HG03432 (cell line): ENCODE measurements around the gene FLNA.
"Not testable (repeated sequence)": the region's sequence is repeated elsewhere in the genome, so short reads cannot be mapped to it uniquely, and the experiment has no call there.

Source experiments
- ATAC-seq: cut with Tn5 transposase; IDR thresholded peaks from one replicate; pipeline ENCODE4 v1.9.1; 2021; ENCODE audit warnings: mild to moderate bottlenecking, moderate library complexity; ENCODE audit not compliant: unreplicated experiment

FLNA gene, protein sequence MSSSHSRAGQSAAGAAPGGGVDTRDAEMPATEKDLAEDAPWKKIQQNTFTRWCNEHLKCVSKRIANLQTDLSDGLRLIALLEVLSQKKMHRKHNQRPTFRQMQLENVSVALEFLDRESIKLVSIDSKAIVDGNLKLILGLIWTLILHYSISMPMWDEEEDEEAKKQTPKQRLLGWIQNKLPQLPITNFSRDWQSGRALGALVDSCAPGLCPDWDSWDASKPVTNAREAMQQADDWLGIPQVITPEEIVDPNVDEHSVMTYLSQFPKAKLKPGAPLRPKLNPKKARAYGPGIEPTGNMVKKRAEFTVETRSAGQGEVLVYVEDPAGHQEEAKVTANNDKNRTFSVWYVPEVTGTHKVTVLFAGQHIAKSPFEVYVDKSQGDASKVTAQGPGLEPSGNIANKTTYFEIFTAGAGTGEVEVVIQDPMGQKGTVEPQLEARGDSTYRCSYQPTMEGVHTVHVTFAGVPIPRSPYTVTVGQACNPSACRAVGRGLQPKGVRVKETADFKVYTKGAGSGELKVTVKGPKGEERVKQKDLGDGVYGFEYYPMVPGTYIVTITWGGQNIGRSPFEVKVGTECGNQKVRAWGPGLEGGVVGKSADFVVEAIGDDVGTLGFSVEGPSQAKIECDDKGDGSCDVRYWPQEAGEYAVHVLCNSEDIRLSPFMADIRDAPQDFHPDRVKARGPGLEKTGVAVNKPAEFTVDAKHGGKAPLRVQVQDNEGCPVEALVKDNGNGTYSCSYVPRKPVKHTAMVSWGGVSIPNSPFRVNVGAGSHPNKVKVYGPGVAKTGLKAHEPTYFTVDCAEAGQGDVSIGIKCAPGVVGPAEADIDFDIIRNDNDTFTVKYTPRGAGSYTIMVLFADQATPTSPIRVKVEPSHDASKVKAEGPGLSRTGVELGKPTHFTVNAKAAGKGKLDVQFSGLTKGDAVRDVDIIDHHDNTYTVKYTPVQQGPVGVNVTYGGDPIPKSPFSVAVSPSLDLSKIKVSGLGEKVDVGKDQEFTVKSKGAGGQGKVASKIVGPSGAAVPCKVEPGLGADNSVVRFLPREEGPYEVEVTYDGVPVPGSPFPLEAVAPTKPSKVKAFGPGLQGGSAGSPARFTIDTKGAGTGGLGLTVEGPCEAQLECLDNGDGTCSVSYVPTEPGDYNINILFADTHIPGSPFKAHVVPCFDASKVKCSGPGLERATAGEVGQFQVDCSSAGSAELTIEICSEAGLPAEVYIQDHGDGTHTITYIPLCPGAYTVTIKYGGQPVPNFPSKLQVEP (N-terminal part only)

GRCh38 chrX:154374313-154375155, at the start of gene FLNA:
TSS of gene FLNA (minus strand) at chrX:154374634. CDS start at chrX:154371245, 3,389 bp downstream.
- ATAC-seq, result no peak

- no peak for ATAC-seq
These were observed 45.9 kb upstream of the FLNA start for GRCh38 chrX:154420402-154420756.

- no peak for ATAC-seq
These were observed 45.4 kb upstream of the FLNA start for GRCh38 chrX:154419688-154420401.

DNA sequence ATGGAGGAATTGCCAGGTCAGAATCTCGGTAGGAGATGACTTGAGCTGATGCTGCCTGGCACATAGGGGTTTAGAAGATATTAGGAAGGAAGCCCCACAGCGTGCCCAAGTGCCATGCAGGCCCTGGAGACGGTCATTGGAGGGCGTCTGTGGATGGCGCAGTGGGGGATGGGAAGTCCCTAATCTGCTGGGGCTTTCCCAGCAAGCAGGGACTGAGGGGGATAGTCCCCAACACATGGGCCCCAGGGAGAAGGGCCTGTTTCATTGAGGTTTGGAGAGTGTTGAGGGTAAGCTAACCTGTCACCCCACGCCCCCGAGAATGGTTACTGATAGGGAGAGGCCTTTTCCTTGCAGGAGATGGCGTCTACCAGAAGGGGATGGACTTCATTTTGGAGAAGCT, 44.8 kb upstream of the FLNA start:
- ATAC-seq, result no peak

- no peak for ATAC-seq
These were observed 42.7 kb upstream of the FLNA start for GRCh38 chrX:154417157-154417556.

DNA sequence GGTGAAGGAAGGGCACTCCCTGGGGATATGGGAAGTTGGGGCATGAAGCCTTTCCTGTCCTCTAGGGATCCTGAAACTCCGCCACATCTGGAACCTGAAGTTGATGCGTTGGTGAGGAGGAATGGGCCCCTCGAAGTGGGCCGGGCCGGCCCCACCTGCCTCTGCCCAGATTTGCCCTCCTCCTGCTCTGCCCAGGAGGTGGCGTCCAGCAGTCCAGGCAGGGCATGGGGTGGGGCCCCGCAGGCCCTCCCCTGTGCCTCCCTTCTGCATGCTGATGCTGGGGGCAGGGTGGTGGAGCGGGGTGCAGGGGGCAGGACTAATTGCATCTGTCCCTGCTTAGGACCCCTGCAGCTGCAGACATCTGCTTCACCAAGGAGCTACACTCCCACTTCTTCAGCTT, 38.7 kb upstream of the FLNA start:
- ATAC-seq, result no peak

- ATAC-seq, result no peak
These were observed 38.0 kb upstream of the FLNA start for GRCh38 chrX:154412468-154412867.

DNA sequence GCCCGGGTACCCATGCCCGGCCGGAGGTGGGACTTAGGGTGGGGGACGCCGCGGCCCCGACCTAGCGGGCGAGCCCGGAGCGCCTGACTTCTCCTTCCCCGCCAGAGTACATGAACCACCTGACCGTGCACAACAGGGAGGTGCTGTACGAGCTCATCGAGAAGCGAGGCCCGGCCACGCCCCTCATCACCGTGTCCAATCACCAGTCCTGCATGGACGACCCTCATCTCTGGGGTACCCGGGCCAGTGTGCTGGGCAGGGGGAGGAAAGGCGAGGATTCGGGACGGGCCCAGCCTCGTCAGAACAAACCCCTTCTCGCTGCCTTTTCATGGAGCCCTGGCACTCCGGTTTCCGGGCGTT, 37.5 kb upstream of the FLNA start:
- ATAC-seq, result peak; percentile 71

DNA sequence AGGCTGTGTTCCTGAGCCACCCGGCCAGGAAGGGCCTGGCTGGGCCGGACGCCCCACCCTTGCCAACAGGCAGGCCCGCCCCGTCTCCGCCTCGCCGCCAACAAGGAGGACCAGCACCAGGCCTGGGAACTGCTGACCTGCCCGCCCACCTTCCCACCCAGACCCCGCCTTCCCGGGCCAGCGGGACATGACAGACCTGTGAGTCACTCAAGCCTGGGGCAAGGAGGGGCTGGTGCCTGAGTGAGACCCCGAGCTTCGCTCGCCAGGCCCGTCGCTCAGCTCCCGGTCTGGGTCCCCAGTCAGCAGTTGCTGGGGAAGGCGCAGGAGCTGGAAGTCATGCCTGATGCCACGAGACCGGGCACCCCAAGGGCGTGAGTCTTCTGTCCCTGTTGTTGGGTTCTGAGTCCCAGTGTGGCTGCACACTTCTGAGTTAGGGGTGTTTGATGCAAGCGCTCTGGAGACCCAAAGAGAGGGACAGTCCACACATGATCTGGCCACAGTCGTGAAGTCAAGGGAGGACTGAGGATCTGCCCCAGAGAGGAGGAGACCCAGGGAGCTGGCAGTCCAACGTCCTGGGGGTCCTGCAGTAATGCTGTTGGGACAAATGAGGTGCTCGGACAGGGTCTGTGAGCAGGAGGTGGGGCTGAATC, 34.9 kb upstream of the FLNA start, which contains the start of gene DNASE1L1:
DNASE1L1 (minus strand) TSS at position 33 of the 650 bp plus-strand sequence. CDS start 3,686 bp downstream, outside the sequence.
- no peak for ATAC-seq

DNA sequence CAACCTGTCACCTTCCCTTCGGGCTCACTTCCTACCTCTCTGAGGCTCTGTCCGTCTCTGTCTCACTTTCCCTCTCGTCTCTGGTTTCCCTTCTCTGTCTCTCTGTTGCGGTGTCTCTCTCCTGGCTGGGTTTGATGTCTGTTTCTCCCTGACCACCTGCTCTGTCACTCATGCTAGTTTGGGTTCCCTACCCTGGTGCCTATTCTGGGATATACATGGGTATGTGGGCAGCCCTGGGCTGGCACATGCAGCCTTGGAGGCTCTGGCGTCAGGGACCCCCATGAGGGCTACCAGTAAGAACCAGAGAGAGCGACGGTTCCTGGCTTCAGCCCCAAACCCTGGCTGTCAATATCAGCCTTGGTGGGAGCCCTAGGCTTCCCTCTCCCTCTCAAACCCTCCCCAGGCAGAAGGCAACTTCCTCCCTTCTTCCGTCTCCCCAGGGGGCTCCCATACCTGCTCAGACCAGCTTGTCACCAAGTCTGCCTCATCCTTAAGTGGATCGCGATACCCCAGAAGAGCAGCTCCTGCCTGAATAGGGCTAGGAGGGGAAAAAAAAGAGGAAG, 34.3 kb upstream of the FLNA start:
- ATAC-seq, result no peak

DNA sequence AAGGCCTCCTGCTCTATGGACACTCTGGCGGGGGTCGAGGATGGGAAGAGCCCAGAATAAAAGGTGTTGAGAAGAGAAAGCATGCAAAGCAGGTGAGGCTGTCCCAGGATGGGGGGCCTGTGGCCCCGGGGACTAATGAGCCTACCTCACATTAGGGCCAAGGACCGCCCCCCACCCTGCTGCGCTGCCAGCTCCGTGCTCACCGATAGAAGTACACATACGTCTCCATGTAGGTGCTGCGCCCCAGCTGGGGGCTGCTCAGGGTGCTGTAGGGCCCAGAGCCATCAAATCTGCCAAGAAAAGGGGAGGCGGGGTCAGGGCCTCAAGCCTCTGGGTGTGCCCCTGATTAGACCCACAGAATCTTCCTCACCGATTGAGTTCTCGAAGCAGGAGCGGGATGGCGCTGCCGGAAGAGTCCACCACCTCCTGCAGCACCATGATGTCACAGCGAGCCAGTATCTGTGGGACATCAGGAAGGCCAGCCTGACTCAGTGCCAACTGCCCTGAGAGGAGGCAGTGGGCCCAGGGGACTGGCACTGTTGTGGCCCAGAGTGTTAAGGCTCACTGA, 30.3 kb upstream of the FLNA start:
- no peak for ATAC-seq

DNA sequence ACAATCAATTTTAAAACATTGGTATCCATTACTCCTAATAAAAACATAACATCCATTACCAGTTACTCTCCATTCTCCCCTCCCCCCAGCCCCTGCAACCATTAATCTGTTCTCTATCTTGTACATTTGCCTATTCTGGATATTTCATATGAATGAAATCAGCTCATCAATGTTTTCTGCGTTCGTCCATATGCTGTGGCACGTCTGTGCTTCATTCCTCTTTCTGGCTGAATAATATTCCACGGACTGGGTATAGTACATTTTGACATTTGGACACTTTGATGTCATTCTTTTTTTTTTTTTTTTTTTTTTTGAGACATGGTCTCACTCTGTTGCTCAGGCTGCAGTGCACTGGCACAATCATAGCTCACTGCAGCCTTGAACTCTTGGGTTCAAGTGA, 29.4 kb upstream of the FLNA start:
- no peak for ATAC-seq

DNA sequence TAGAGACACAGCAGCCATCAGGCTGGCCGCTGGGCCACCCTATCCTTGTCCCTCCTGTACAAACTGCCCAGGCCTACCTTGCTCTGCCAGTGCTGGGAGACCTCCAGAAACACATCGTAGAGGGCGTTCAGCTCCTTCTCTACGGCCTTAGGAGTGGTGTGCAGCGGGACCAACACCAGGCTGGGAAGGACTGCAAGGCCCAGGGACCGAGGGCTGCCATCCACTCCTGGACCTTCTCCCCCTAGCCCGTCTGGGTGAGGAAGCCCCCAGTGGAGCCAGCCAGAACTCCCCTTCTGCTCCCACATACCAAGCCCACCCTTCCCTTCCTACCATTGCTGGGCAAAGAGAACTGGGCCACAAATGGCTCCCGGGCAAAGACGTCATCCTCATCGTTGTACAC, 28.8 kb upstream of the FLNA start:
- ATAC-seq, result no peak

GRCh38 chrX:154402622-154403127, 28.2 kb upstream of the FLNA start:
- no peak for ATAC-seq

GRCh38 chrX:154401918-154402621, 27.6 kb upstream of the FLNA start:
- ATAC-seq, result no peak

DNA sequence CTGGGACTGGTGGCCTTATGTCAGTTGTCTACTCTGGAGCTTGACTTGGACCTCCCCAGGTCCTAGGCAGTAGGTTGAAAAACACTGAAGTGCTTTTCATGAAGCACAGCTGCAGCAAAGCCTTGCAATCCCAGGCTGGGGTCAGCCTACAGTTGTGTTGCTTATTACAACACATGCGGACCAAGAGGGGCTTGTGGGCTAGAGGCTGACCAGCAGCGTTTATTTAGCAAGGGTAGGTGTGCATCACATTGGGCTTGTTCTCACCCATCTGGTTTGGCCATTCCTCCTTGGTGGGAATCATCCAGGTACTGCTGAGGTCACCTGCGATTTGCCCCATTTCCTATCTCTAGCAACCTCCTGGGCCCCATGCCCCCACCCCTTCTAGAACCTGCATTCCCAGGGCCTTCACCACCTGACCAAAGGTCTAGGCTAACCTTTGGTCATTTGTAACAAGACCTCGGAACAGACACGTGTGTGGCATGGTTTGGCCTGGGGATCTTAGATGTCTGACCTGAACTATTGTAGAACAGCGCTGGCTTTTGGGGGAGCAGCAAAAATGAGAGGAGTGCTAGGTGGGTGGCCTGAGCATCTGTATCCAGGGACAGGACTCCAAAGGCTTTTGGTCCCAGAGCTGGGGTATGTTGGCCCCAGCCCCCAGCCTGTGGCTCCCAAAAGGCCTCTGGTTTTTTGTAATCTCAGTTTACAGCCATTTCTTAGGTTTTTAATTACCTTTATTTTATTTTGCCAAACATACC, 26.8 kb upstream of the FLNA start:
- no peak for ATAC-seq

GRCh38 chrX:154400369-154400817, 26.0 kb upstream of the FLNA start:
- ATAC-seq, result not testable (repeated sequence)
